Astrocyte of the cerebellum (primary cell): ENCODE data around the gene XPR1.

Experiments used
- DNase-seq: peaks from one replicate; pipeline ENCODE4 v3.0.0-alpha.2; 2011; ENCODE audit warnings: low read depth
- H3K4me3 ChIP-seq: 2 replicates; pipeline ENCODE4 v1.5.1; 2011; ENCODE audit warnings: mild to moderate bottlenecking, low read depth, low read length, moderate library complexity
- CTCF ChIP-seq: IDR thresholded peaks from 2 replicates; pipeline ENCODE4 v1.5.1; 2012; ENCODE audit warnings: low read length, low read depth, moderate library complexity, mild to moderate bottlenecking; ENCODE audit errors: missing control alignments
- in situ Hi-C: cut with HindIII; loops from 2 replicates; pipeline ENCODE4 v1.10.0; 2017; ENCODE audit warnings: low sequenced_read_pairs

XPR1 gene

GRCh38 chr1:180912211-180912800 is 280.5 kb downstream of the XPR1 start:
- DNase-seq: no peak
- peak overlapping the region; percentile 46 for H3K4me3 ChIP-seq
- in situ Hi-C loops: loop anchor here (25.0 kb wide), 1 partner anchor 100 kb away; the partner anchor contains the start of gene STX6
- no peak for TF ChIP-seq CTCF

GRCh38 chr1:180912801-180913565 is 281.2 kb downstream of the XPR1 start, which contains the start of gene KIAA1614:
TSS of gene KIAA1614 (plus strand) at chr1:180912897. CDS start at chr1:180913244, 347 bp downstream.
- in situ Hi-C loops: loop anchor here (25.0 kb wide), 1 partner anchor 99 kb away; the partner anchor contains the start of gene STX6
- DNase-seq: no peak
- TF ChIP-seq CTCF: no peak

GRCh38 chr1:180915426-180915965 is 283.7 kb downstream of the XPR1 start:
- in situ Hi-C loops: loop anchor here (25.0 kb wide), 1 partner anchor 97 kb away; the partner anchor contains the start of gene STX6
- H3K4me3 ChIP-seq: no peak overlapping the region
- no peak for TF ChIP-seq CTCF
- no peak for DNase-seq

More at GRCh38 chr1:180912801-180913565, 281.2 kb downstream of the XPR1 start, which contains the start of gene KIAA1614:
- H3K4me3 ChIP-seq: peak within 1 kb of the TSS; percentile 46

GRCh38 chr1:180916012-180916770 is 284.4 kb downstream of the XPR1 start:
- TF ChIP-seq CTCF: no peak

GRCh38 chr1:180916771-180917170 is 284.9 kb downstream of the XPR1 start:
- no peak for DNase-seq
- in situ Hi-C loops: loop anchor here (25.0 kb wide), 1 partner anchor 96 kb away; the partner anchor contains the start of gene STX6
- TF ChIP-seq CTCF: no peak
- H3K4me3 ChIP-seq: no peak overlapping the region

More at GRCh38 chr1:180916012-180916770, 284.4 kb downstream of the XPR1 start:
- no peak for DNase-seq
- H3K4me3 ChIP-seq: no peak overlapping the region
- in situ Hi-C loops: loop anchor here (25.0 kb wide), 1 partner anchor 96 kb away; the partner anchor contains the start of gene STX6
